Fibroblast of pulmonary artery (primary cell): ENCODE measurements around the gene KICS2.

Source experiments
- DNase-seq: peaks from one replicate; pipeline ENCODE4 v3.0.0-alpha.2; 2010; ENCODE audit warnings: low read depth
- H3K4me3 ChIP-seq: replicated peaks from 2 replicates; pipeline ENCODE4 v1.5.1; 2011; ENCODE audit warnings: low read depth, mild to moderate bottlenecking, control low read depth, low read length, moderate library complexity
- TF ChIP-seq, protein P1 (sequence below): IDR thresholded peaks from 2 replicates; pipeline ENCODE4 v1.5.1; 2011; ENCODE audit warnings: mild to moderate bottlenecking, control low read depth, low read length, inconsistent platforms; ENCODE audit errors: missing control alignments

Gene KICS2

GRCh38 chr12:64190140-64190539, 32.0 kb downstream of the KICS2 start:
- DNase-seq, result no peak
- no peak overlapping the region for H3K4me3 ChIP-seq
- TF ChIP-seq, protein P1, sequence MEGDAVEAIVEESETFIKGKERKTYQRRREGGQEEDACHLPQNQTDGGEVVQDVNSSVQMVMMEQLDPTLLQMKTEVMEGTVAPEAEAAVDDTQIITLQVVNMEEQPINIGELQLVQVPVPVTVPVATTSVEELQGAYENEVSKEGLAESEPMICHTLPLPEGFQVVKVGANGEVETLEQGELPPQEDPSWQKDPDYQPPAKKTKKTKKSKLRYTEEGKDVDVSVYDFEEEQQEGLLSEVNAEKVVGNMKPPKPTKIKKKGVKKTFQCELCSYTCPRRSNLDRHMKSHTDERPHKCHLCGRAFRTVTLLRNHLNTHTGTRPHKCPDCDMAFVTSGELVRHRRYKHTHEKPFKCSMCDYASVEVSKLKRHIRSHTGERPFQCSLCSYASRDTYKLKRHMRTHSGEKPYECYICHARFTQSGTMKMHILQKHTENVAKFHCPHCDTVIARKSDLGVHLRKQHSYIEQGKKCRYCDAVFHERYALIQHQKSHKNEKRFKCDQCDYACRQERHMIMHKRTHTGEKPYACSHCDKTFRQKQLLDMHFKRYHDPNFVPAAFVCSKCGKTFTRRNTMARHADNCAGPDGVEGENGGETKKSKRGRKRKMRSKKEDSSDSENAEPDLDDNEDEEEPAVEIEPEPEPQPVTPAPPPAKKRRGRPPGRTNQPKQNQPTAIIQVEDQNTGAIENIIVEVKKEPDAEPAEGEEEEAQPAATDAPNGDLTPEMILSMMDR, result no peak

DNA sequence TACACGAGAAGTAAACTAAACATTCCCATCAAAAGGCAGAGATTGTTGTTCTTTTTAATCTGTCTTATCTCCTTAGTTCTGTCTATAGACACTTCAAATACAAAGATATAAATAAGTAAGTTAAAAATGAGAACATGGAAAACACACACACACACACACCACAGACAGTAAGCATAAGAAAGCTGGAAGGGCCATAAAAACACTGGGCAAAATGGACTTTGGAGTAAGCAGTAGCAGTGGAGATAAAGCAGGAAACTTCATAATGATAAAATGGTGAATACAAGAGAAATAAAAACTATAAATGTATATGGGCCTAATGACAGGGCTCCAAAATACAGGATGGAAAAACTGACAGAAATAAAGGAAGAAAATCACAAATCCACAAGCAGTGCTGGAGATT, 32.6 kb downstream of the KICS2 start:
- TF ChIP-seq, protein P1, result no peak

GRCh38 chr12:64187794-64188193, 34.3 kb downstream of the KICS2 start:
- H3K4me3 ChIP-seq, result no peak overlapping the region
- TF ChIP-seq, protein P1, result no peak
- no peak for DNase-seq

More for the DNA sequence above, 32.6 kb downstream of the KICS2 start:
- H3K4me3 ChIP-seq, result no peak overlapping the region
- DNase-seq, result no peak

- no peak overlapping the region for H3K4me3 ChIP-seq
- TF ChIP-seq, protein P1, result no peak
- peak; percentile 65 for DNase-seq
Measured at GRCh38 chr12:64187370-64187769, 34.7 kb downstream of the KICS2 start.

- TF ChIP-seq, protein P1, result no peak
- no peak for DNase-seq
- H3K4me3 ChIP-seq, result no peak overlapping the region
Measured at GRCh38 chr12:64186789-64187188, 35.3 kb downstream of the KICS2 start.

DNA sequence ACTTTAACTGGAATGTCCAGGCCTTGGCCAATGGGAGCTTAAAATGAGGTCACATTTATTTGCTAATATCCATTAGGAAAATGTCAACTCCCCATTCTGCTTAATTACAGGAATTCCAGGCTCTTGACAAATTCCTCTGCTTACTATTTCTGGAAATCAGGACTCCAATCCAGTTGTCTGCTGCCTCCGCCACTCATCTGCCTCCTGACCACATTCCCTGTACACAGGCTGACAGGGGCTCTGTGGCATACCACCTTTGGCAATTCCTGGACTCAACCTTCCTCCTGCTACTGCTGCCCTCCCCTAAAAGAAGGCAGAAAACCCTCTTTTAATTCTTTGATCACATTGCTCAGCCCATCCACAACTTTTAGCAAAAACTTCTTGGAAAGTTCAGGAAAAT, 37.9 kb downstream of the KICS2 start:
- DNase-seq, result no peak
- H3K4me3 ChIP-seq, result no peak overlapping the region
- TF ChIP-seq, protein P1, result no peak

- TF ChIP-seq, protein P1, result peak; percentile 70
- peak overlapping the region; percentile 31 for H3K4me3 ChIP-seq
- DNase-seq, result peak; percentile 94
Measured at GRCh38 chr12:64181430-64182291, 40.4 kb downstream of the KICS2 start.
